ENCODE data around the gene DOCK4. TPM values are rescaled to one million over a fixed set of nuclear protein-coding genes. Genes with fewer than 3 reads are reported as not detected.

Gene DOCK4
- total RNA-seq, 4 donors from 2014 or later: 9.9 to 30.9 (median 13.7) TPM

DNA sequence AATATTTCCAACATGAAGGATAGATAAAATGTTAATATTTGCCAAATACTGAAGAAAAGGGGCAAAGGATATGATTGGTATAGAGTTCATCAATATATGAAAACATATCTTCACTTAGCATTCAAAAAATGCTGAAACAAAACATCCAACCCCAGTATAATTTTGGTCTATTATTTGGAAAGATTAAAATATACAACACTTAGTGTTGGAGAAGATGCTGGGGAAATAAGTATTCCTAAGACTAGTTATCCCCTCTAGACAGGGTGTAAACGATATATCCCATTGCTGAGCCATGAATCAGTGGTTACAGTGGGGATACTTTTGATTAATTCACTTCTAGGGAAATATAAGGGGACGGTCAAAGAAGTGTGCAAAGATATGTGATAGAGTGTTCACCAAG lies 456.6 kb downstream of the DOCK4 start:
- intact Hi-C loops (cut with DNase I): loop anchor here (10.0 kb wide), 1 partner anchor 745 kb away; no protein-coding TSS in a partner anchor
- Histone ChIP-seq H3K36me3 (peaks cover 0 to 7% (median 0%) of the 10 kb centered on the region in 3 donors), H3K27me3 (no peaks in the 10 kb centered on the region), H3K27ac (no peak overlapping the region), H3K4me1 (no peaks in the 10 kb centered on the region), H3K4me3 (no peak overlapping the region), H3K9me3 (no peaks in the 10 kb centered on the region)
- WGBS, 2 donors: 83 to 98% methylated on average over 2 of the region's 2 CpGs
- TF ChIP-seq POLR2A (IDR thresholded peaks at IDR 0.05): no peak
- no peak for TF ChIP-seq CTCF (IDR thresholded peaks at IDR 0.05)
- DNase-seq: no peak

- H3K36me3 ChIP-seq: peaks cover 0 to 11% (median 0%) of the 10 kb centered on the region in 3 donors
Observed at GRCh38 chr7:111747718-111748117, 458.5 kb downstream of the DOCK4 start.

DNA sequence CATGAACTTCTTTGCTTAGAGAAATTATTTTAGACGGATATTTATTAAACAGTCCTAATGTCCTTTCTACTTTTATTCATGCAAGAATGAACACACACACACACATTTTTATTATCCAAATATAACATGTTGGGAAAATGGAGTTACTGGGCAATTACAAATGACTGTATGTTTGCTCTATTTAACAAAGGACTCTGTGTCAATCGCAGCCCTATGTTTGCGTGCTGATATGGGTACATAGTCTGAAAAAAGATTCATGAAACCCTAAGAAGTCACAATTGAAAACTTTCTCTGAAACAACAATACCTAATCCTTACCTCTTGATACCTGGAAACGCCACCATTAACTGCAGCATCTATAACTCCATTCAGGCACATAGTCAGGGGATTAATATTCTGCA lies 459.2 kb downstream of the DOCK4 start:
- no peaks in the 10 kb centered on the region for H3K27me3 ChIP-seq
- intact Hi-C loops (cut with DNase I): loop anchor here (10.0 kb wide), 1 partner anchor 748 kb away; no protein-coding TSS in a partner anchor
- TF ChIP-seq POLR2A (IDR thresholded peaks at IDR 0.05) (no peak), CTCF (IDR thresholded peaks at IDR 0.05) (no peak)
- 86 to 90% methylated on average over 4 of the region's 4 CpGs for WGBS, 2 donors
- H3K4me3 ChIP-seq: no peak overlapping the region
- DNase-seq: no peak
- H3K9me3 ChIP-seq: no peaks in the 10 kb centered on the region
- H3K36me3 ChIP-seq: peaks cover 0 to 11% (median 0%) of the 10 kb centered on the region in 3 donors
- H3K27ac ChIP-seq: no peak overlapping the region
- H3K4me1 ChIP-seq: no peaks in the 10 kb centered on the region

More at GRCh38 chr7:111747718-111748117, 458.5 kb downstream of the DOCK4 start:
- DNase-seq: no peak
- Histone ChIP-seq H3K9me3 (no peaks in the 10 kb centered on the region), H3K27me3 (no peaks in the 10 kb centered on the region), H3K4me3 (no peak overlapping the region), H3K27ac (no peak overlapping the region), H3K4me1 (no peaks in the 10 kb centered on the region)
- intact Hi-C loops (cut with DNase I): loop anchor here (10.0 kb wide), 1 partner anchor 747 kb away; no protein-coding TSS in a partner anchor
- TF ChIP-seq CTCF (IDR thresholded peaks at IDR 0.05): no peak
- TF ChIP-seq POLR2A (IDR thresholded peaks at IDR 0.05): no peak

DNA sequence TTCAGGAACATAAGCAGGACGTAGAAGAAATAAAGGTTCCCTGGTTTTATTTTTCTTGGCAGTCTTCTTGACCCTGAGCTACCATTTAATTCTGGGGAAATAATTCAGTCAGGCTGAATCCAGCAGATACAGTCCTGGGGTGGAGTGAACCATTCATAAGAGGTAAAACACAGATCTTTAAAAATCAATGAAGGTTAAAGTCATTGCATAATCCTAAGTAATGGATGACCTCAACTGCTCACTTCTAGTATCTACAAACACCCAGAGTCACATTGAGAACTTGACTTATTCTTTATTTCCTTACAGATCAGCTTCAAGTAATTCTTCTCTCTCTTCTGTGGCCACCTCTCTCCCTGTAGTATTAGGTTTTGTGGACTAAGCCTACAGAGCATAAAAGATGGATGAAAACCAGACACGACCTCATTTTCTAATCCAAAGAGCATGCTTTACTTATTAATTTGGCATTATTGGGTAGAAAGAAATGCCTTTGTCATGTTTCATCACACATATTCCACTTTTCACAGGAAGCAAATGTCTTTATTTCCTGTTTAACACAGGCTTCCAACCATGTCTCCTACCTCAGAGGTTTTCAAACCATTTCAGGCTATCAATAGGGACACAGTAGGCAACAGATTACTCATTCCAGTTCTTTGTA lies 461.6 kb downstream of the DOCK4 start:
- Histone ChIP-seq H3K4me1 (no peaks in the 10 kb centered on the region), H3K9me3 (no peaks in the 10 kb centered on the region), H3K27me3 (no peaks in the 10 kb centered on the region), H3K36me3 (peaks cover 0 to 22% (median 0%) of the 10 kb centered on the region in 3 donors), H3K4me3 (no peak overlapping the region), H3K27ac (no peak overlapping the region)
- intact Hi-C loops (cut with DNase I): loop anchor here (10.0 kb wide), 1 partner anchor 750 kb away; no protein-coding TSS in a partner anchor
- DNase-seq: no peak
- no peak for TF ChIP-seq POLR2A (IDR thresholded peaks at IDR 0.05)
- TF ChIP-seq CTCF (IDR thresholded peaks at IDR 0.05): no peak
- WGBS, 2 donors: 64 to 81% methylated on average over 2 of the region's 2 CpGs

GRCh38 chr7:111743244-111743847 lies 462.9 kb downstream of the DOCK4 start:
- peaks cover 0 to 35% (median 0%) of the 10 kb centered on the region in 3 donors for H3K36me3 ChIP-seq

More at GRCh38 chr7:111743244-111743847, 462.9 kb downstream of the DOCK4 start:
- no peaks in the 10 kb centered on the region for H3K27me3 ChIP-seq
- no peak for DNase-seq
- no peak overlapping the region for H3K27ac ChIP-seq
- H3K4me3 ChIP-seq: no peak overlapping the region
- intact Hi-C loops (cut with DNase I): loop anchor here (10.0 kb wide), 1 partner anchor 751 kb away; no protein-coding TSS in a partner anchor
- 67 to 82% methylated on average over 7 of the region's 7 CpGs for WGBS, 2 donors
- H3K9me3 ChIP-seq: no peaks in the 10 kb centered on the region
- no peaks in the 10 kb centered on the region for H3K4me1 ChIP-seq
- TF ChIP-seq CTCF (IDR thresholded peaks at IDR 0.05) (no peak), POLR2A (IDR thresholded peaks at IDR 0.05) (no peak)

All from esophagus squamous epithelium (tissue), 5 donors.